Osteocyte (in vitro differentiated cells): ENCODE results near the gene SSR3. TPM values are rescaled to one million over a fixed set of nuclear protein-coding genes. Genes with fewer than 3 reads are reported as not detected.

ENCODE experiments used
- DNase-seq: peaks from one replicate; pipeline ENCODE4 v3.0.0; 2021; ENCODE audit warnings: mixed read lengths; ENCODE audit not compliant: unreplicated experiment; ENCODE audit errors: extremely low spot score
- H3K27ac Mint-ChIP-seq: one replicate; pipeline ENCODE4 v1.8.0; 2021; ENCODE audit warnings: mild to moderate bottlenecking, mixed read lengths; ENCODE audit not compliant: unreplicated experiment
- H3K27me3 Mint-ChIP-seq: one replicate; pipeline ENCODE4 v1.8.0; 2021; ENCODE audit warnings: mixed read lengths; ENCODE audit not compliant: unreplicated experiment
- H3K36me3 Mint-ChIP-seq: one replicate; pipeline ENCODE4 v1.8.0; 2021; ENCODE audit warnings: mixed read lengths; ENCODE audit not compliant: unreplicated experiment
- H3K4me1 Mint-ChIP-seq: one replicate; pipeline ENCODE4 v1.8.0; 2021; ENCODE audit warnings: mixed read lengths; ENCODE audit not compliant: unreplicated experiment
- H3K4me3 Mint-ChIP-seq: one replicate; pipeline ENCODE4 v1.8.0; 2021; ENCODE audit warnings: mild to moderate bottlenecking, moderate library complexity, mixed read lengths; ENCODE audit not compliant: unreplicated experiment
- H3K9me3 Mint-ChIP-seq: one replicate; pipeline ENCODE4 v1.8.0; 2021; ENCODE audit warnings: mixed read lengths; ENCODE audit not compliant: unreplicated experiment
- total RNA-seq: library from RNA; stranded (reverse); gene quantifications from 2 replicates; pipeline ENCODE4 v1.2.1, GENCODE V29; 2021
- TF ChIP-seq, protein P1 (sequence below): fragments of 200-600 bp; sonication (generic); IDR thresholded peaks from 2 replicates; pipeline ENCODE4 v1.5.0; 2021; ENCODE audit warnings: antibody characterized with exemption, mild to moderate bottlenecking, moderate library complexity

The SSR3 gene
- total RNA-seq, 1 donor from 2014 or later: 208 TPM

GRCh38 chr3:156519758-156520162, 35.2 kb downstream of the SSR3 start:
- H3K4me1 Mint-ChIP-seq: peaks cover 15% of the 10 kb centered on the region
- H3K27ac Mint-ChIP-seq: no peak overlapping the region
- no peak overlapping the region for H3K4me3 Mint-ChIP-seq
- DNase-seq: no peak
- TF ChIP-seq, protein P1, sequence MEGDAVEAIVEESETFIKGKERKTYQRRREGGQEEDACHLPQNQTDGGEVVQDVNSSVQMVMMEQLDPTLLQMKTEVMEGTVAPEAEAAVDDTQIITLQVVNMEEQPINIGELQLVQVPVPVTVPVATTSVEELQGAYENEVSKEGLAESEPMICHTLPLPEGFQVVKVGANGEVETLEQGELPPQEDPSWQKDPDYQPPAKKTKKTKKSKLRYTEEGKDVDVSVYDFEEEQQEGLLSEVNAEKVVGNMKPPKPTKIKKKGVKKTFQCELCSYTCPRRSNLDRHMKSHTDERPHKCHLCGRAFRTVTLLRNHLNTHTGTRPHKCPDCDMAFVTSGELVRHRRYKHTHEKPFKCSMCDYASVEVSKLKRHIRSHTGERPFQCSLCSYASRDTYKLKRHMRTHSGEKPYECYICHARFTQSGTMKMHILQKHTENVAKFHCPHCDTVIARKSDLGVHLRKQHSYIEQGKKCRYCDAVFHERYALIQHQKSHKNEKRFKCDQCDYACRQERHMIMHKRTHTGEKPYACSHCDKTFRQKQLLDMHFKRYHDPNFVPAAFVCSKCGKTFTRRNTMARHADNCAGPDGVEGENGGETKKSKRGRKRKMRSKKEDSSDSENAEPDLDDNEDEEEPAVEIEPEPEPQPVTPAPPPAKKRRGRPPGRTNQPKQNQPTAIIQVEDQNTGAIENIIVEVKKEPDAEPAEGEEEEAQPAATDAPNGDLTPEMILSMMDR: no peak
- H3K9me3 Mint-ChIP-seq: no peaks in the 10 kb centered on the region
- no peaks in the 10 kb centered on the region for H3K36me3 Mint-ChIP-seq
- H3K27me3 Mint-ChIP-seq: peaks cover 2% of the 10 kb centered on the region

DNA sequence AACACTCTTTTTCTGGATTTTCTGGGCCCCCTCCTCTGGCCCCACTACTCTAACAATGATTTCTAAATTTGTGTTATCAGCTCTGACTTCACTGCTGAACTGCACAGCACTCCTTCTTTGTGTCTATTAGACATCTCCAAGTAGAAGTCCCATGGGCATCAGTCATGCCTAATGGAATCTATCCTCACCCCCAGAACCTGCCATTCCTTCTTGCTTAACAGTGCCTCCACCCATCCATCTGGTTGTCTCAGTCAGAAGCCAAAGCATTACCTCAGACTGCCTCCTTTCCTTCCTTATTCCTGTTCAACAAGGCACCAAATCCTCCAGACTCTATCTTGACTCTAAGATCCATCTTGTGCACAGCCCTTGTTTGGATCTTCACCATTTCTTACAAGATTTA, 36.2 kb downstream of the SSR3 start:
- H3K27ac Mint-ChIP-seq: no peak overlapping the region
- H3K4me3 Mint-ChIP-seq: no peak overlapping the region
- no peaks in the 10 kb centered on the region for H3K9me3 Mint-ChIP-seq
- H3K4me1 Mint-ChIP-seq: peaks cover 13% of the 10 kb centered on the region
- H3K36me3 Mint-ChIP-seq: no peaks in the 10 kb centered on the region
- TF ChIP-seq, protein P1: no peak
- no peak for DNase-seq
- H3K27me3 Mint-ChIP-seq: peaks cover 2% of the 10 kb centered on the region

- H3K27ac Mint-ChIP-seq: no peak overlapping the region
- no peak for DNase-seq
- H3K9me3 Mint-ChIP-seq: no peaks in the 10 kb centered on the region
- peaks cover 20% of the 10 kb centered on the region for H3K4me1 Mint-ChIP-seq
- H3K4me3 Mint-ChIP-seq: no peak overlapping the region
- TF ChIP-seq, protein P1: no peak
- H3K27me3 Mint-ChIP-seq: peaks cover 2% of the 10 kb centered on the region
- H3K36me3 Mint-ChIP-seq: no peaks in the 10 kb centered on the region
Observed at GRCh38 chr3:156516961-156517360, 38.0 kb downstream of the SSR3 start.

DNA sequence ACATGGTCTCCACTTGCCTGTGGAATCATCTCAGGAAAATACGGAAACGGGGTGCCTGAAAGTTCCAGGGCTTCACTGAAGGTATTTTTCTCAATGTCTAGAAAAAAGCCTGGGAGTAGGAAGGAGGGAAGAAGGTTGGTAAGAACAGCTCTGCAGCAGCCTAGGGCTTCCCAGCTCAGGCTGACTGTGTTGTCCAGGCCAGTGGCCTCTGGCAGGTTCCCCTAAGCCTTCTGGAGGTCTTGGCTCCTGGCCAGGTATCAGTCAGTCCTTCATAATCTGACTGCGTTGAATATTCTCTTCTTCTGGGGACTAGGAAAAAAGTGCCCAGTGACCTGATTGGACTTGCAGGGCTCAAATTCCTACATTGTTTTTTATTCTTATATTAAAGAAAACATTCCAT, 38.6 kb downstream of the SSR3 start:
- Mint-ChIP-seq H3K27me3 (peaks cover 2% of the 10 kb centered on the region), H3K4me1 (peaks cover 20% of the 10 kb centered on the region), H3K9me3 (no peaks in the 10 kb centered on the region), H3K36me3 (no peaks in the 10 kb centered on the region), H3K27ac (no peak overlapping the region), H3K4me3 (no peak overlapping the region)
- DNase-seq: no peak
- TF ChIP-seq, protein P1: no peak

DNA sequence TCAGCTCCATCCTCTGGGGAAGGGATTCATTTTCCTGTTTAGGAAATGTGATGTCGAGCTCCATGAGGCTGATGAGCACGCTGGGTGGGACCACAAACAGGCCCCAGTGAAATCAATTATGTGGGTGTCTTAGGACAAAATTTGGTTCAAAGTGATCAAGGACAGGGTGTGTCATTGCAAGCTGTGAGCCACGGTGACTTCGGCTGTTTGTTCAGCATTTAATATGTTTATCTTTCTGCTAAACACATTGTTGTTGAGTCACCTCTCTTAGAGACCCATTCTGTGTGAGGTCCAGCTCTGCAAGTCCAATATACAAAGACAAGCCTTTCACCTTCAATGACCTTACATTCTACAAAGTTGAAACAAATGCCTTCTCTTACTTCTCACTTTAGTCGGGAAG, 41.3 kb downstream of the SSR3 start:
- TF ChIP-seq, protein P1: no peak
- Mint-ChIP-seq H3K27me3 (peaks cover 6% of the 10 kb centered on the region), H3K27ac (no peak overlapping the region)

More for the DNA sequence above, 41.3 kb downstream of the SSR3 start:
- Mint-ChIP-seq H3K36me3 (no peaks in the 10 kb centered on the region), H3K4me1 (peaks cover 20% of the 10 kb centered on the region), H3K9me3 (no peaks in the 10 kb centered on the region), H3K4me3 (no peak overlapping the region)
- DNase-seq: no peak
